Measurements from ENCODE around the gene BCL3. TPM values are rescaled to one million over a fixed set of nuclear protein-coding genes. Genes with fewer than 3 reads are reported as not detected.

BCL3 gene
- total RNA-seq, 1 donor from 2014 or later: 19.1 TPM

DNA sequence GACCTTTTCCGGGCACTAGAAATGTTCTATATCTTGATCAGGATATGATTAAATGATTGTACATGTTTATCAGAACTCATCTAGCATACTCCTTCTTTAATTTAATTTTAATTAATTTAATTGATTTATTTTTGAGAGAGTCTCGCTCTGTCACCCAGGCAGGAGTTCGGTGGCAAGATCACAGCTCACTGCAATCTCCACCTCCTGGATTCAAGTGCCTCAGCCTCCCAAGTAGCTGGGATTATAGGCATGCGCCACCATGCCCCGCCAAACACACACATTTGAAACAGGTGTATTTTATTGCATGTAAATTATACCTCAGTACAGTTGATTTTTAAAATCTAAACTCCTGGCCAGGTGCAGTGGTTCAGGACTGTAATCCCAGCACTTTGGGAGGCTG, 17.4 kb upstream of the BCL3 start:
- Histone ChIP-seq H3K27me3 (ENCODE audit: control insufficient read depth, insufficient read depth, low read length) (no peaks in the 10 kb centered on the region), H3K4me3 (ENCODE audit: low read depth, low read length) (no peak overlapping the region), H3K36me3 (ENCODE audit: control insufficient read depth, insufficient read depth, low read length) (no peaks in the 10 kb centered on the region)
- DNase-seq (ENCODE audit: low read depth): no peak
- TF ChIP-seq, protein P1, sequence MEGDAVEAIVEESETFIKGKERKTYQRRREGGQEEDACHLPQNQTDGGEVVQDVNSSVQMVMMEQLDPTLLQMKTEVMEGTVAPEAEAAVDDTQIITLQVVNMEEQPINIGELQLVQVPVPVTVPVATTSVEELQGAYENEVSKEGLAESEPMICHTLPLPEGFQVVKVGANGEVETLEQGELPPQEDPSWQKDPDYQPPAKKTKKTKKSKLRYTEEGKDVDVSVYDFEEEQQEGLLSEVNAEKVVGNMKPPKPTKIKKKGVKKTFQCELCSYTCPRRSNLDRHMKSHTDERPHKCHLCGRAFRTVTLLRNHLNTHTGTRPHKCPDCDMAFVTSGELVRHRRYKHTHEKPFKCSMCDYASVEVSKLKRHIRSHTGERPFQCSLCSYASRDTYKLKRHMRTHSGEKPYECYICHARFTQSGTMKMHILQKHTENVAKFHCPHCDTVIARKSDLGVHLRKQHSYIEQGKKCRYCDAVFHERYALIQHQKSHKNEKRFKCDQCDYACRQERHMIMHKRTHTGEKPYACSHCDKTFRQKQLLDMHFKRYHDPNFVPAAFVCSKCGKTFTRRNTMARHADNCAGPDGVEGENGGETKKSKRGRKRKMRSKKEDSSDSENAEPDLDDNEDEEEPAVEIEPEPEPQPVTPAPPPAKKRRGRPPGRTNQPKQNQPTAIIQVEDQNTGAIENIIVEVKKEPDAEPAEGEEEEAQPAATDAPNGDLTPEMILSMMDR (IDR thresholded peaks at IDR 0.05; ENCODE audit: insufficient read depth, low read length, poor library complexity, severe bottlenecking): no peak

DNA sequence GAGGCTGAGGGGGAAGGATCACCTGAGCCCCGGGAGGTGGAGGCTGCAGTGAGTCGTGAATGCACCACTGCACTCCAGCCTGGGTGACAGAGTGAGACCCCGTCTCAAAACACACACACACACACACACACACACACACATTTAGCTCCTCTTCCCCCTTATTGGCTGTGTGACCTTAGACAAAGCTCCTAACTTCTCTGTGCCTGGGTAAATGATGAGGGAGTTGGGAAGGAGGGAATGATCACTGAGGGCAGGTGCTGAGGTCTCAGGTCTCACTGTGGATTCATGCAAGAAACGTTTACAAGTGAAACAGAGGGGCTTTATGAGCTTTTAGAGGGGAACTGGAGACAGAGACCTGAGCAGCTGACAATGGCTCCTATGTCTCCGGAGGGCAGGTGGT, 16.9 kb upstream of the BCL3 start:
- no peaks in the 10 kb centered on the region for H3K36me3 ChIP-seq (ENCODE audit: control insufficient read depth, insufficient read depth, low read length)
- TF ChIP-seq, protein P1 (IDR thresholded peaks at IDR 0.05; ENCODE audit: insufficient read depth, low read length, poor library complexity, severe bottlenecking): no peak
- no peak overlapping the region for H3K4me3 ChIP-seq (ENCODE audit: low read depth, low read length)
- H3K27me3 ChIP-seq (ENCODE audit: control insufficient read depth, insufficient read depth, low read length): no peaks in the 10 kb centered on the region
- DNase-seq (ENCODE audit: low read depth): no peak

DNA sequence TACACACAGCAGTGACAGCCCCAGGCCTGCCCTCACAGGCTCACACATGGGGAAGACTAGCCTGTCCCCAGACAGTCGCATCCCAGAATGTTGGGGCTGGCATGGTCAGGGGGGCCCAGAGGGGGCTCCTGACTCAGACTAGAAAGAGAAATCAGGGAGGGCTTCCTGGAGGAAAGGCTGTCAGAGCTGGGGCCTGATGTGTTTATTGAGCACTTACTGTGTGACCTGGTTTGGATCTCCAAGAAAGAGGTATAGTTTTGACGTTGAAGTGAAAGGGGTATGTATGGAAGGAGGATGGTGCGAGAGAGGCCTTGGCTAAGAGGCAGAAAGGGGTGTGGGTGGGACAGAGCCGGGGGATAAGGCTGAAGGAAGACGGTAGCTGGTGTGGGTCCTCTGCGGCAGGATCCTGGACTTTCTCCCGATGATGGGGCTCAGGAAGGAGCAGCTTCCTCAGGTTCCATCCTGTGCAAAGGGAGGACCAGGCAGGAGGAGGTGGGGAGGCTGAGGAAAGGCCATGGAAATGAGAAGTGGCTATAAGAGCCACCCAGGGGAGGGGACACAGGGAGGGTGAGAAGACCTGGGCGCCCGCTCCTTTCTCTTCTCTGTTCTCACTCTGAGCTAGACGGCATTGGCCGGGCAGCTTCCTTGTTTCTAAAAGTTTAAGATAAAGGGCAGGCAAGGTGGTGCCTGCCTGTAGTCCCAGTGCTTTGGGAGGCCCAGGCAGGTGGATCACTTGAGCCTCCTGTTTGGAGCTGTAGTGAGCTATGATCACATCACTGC, 16.1 kb upstream of the BCL3 start:
- TF ChIP-seq, protein P1 (IDR thresholded peaks at IDR 0.05; ENCODE audit: insufficient read depth, low read length, poor library complexity, severe bottlenecking): no peak
- Histone ChIP-seq H3K27me3 (ENCODE audit: control insufficient read depth, insufficient read depth, low read length) (no peaks in the 10 kb centered on the region), H3K4me3 (ENCODE audit: low read depth, low read length) (no peak overlapping the region), H3K36me3 (ENCODE audit: control insufficient read depth, insufficient read depth, low read length) (no peaks in the 10 kb centered on the region)
- DNase-seq (ENCODE audit: low read depth): no peak

DNA sequence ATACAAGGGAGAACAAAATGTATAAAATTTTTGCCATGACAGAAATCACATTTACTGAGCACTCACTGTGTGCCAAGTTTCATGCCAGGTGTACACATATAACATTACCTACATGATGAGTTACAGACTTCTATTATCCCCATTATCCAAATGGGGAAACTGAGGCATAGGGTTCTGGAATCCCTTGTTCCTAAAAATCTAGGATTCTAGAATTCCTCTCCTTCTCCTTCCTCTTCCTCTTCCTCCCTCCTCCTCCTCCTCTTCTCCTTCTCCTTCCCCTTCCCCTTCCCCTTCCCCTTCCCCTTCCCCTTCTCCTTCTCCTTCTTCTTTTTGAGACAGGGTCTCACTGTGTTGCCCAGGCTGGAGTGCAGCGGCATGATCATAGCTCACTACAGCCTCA, 14.2 kb upstream of the BCL3 start:
- no peak overlapping the region for H3K4me3 ChIP-seq (ENCODE audit: low read depth, low read length)
- no peak for DNase-seq (ENCODE audit: low read depth)
- no peaks in the 10 kb centered on the region for H3K36me3 ChIP-seq (ENCODE audit: control insufficient read depth, insufficient read depth, low read length)
- TF ChIP-seq, protein P1 (IDR thresholded peaks at IDR 0.05; ENCODE audit: insufficient read depth, low read length, poor library complexity, severe bottlenecking): no peak
- no peaks in the 10 kb centered on the region for H3K27me3 ChIP-seq (ENCODE audit: control insufficient read depth, insufficient read depth, low read length)

DNA sequence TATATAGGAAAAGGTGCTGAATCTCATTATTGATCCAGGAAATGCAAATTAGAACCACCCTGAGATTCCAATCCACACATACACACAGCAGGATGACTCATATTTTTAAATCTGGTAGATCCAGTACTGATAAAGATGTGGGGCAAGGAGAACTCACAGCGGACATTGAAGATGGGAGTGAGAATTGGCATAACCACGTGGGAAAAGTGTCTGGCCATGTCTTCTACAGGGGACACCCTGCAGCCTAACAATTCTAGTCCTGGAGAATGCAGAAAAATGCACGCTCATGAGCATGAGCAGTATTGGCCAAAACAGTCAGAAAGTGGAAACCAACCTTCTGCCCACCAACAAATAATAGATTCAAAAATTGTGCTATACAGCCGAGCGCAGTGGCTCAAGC, 13.5 kb upstream of the BCL3 start:
- Histone ChIP-seq H3K4me3 (ENCODE audit: low read depth, low read length) (no peak overlapping the region), H3K27me3 (ENCODE audit: control insufficient read depth, insufficient read depth, low read length) (no peaks in the 10 kb centered on the region), H3K36me3 (ENCODE audit: control insufficient read depth, insufficient read depth, low read length) (no peaks in the 10 kb centered on the region)
- DNase-seq (ENCODE audit: low read depth): no peak
- TF ChIP-seq, protein P1 (IDR thresholded peaks at IDR 0.05; ENCODE audit: insufficient read depth, low read length, poor library complexity, severe bottlenecking): no peak
